ENCODE results near the gene VSX2. TPM values are rescaled to one million over a fixed set of nuclear protein-coding genes. Genes with fewer than 3 reads are reported as not detected.

VSX2 gene
- total and polyA plus RNA-seq, 2 of the 13 experiments (the other 11 are each of a cell fraction or from before 2014, with no cell fraction given): 0.05 TPM; not detected in 1

GRCh38 chr14:74296037-74296467 is 56.8 kb downstream of the VSX2 start (continued):
- TF ChIP-seq ZNF367 (CRISPR knock-in tag; IDR thresholded peaks at IDR 0.05; ENCODE audit: borderline replicate concordance): no peak
- no peak for TF ChIP-seq ZNF775 (CRISPR knock-in tag; IDR thresholded peaks at IDR 0.05; ENCODE audit: borderline replicate concordance)
- TF ChIP-seq ZNF747 (CRISPR knock-in tag; IDR thresholded peaks at IDR 0.05; ENCODE audit: borderline replicate concordance): no peak
- TF ChIP-seq PAF1 (CRISPR knock-in tag; IDR thresholded peaks at IDR 0.05): no peak
- TF ChIP-seq ZNF343 (CRISPR knock-in tag; IDR thresholded peaks at IDR 0.05): no peak; the same call in 1 of the 2 replicates
- TF ChIP-seq, protein P1, sequence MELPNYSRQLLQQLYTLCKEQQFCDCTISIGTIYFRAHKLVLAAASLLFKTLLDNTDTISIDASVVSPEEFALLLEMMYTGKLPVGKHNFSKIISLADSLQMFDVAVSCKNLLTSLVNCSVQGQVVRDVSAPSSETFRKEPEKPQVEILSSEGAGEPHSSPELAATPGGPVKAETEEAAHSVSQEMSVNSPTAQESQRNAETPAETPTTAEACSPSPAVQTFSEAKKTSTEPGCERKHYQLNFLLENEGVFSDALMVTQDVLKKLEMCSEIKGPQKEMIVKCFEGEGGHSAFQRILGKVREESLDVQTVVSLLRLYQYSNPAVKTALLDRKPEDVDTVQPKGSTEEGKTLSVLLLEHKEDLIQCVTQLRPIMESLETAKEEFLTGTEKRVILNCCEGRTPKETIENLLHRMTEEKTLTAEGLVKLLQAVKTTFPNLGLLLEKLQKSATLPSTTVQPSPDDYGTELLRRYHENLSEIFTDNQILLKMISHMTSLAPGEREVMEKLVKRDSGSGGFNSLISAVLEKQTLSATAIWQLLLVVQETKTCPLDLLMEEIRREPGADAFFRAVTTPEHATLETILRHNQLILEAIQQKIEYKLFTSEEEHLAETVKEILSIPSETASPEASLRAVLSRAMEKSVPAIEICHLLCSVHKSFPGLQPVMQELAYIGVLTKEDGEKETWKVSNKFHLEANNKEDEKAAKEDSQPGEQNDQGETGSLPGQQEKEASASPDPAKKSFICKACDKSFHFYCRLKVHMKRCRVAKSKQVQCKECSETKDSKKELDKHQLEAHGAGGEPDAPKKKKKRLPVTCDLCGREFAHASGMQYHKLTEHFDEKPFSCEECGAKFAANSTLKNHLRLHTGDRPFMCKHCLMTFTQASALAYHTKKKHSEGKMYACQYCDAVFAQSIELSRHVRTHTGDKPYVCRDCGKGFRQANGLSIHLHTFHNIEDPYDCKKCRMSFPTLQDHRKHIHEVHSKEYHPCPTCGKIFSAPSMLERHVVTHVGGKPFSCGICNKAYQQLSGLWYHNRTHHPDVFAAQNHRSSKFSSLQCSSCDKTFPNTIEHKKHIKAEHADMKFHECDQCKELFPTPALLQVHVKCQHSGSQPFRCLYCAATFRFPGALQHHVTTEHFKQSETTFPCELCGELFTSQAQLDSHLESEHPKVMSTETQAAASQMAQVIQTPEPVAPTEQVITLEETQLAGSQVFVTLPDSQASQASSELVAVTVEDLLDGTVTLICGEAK (IDR thresholded peaks at IDR 0.05): no peak
- TF ChIP-seq, protein P1 (CRISPR knock-in tag; IDR thresholded peaks at IDR 0.05): peak; percentile 35; the same call in 1 of the 2 replicates
- no peak for TF ChIP-seq ZNF552 (CRISPR knock-in tag; IDR thresholded peaks at IDR 0.05; ENCODE audit: borderline replicate concordance)
- 0 out of 2 replicates have a peak, but pooled peaks have one; percentile 46 for TF ChIP-seq ARNT2 (CRISPR knock-in tag; IDR thresholded peaks at IDR 0.05; ENCODE audit: low read depth)
- TF ChIP-seq RCOR2 (CRISPR knock-in tag; IDR thresholded peaks at IDR 0.05): no peak
- TF ChIP-seq SAP130 (CRISPR knock-in tag; IDR thresholded peaks at IDR 0.05; ENCODE audit: low read depth): peak; percentile 92
- TF ChIP-seq RFX3 (CRISPR knock-in tag; IDR thresholded peaks at IDR 0.05): no peak
- peak; percentile 93 for TF ChIP-seq ARNTL (CRISPR knock-in tag; IDR thresholded peaks at IDR 0.05)
- TF ChIP-seq, protein P2, sequence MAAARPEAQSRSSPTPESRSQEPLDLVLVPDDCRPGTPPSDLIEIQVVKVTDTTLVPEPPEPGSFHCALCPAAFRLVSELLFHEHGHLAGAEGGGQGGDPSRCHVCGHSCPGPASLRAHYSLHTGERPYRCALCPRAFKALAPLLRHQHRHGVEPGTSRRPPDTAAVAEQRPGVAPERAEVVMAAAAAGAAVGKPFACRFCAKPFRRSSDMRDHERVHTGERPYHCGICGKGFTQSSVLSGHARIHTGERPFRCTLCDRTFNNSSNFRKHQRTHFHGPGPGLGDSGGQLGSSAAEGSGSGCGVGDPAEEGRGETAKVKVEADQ (CRISPR knock-in tag; IDR thresholded peaks at IDR 0.05; ENCODE audit: borderline replicate concordance): peak; percentile 32; the same call in 1 of the 2 replicates
- TF ChIP-seq ZNF253 (CRISPR knock-in tag; IDR thresholded peaks at IDR 0.05; ENCODE audit: borderline replicate concordance): 0 out of 2 replicates have a peak, but pooled peaks have one; percentile 67
- TF ChIP-seq HNF1B (CRISPR knock-in tag; IDR thresholded peaks at IDR 0.05): peak; percentile 75
- no peak for TF ChIP-seq NCOA5 (CRISPR knock-in tag; IDR thresholded peaks at IDR 0.05)
- no peak for TF ChIP-seq ETV6 (CRISPR knock-in tag; conservative IDR thresholded peaks at IDR 0.05)
- TF ChIP-seq ZNF790 (CRISPR knock-in tag; IDR thresholded peaks at IDR 0.05; ENCODE audit: borderline replicate concordance): no peak; the same call in 1 of the 2 replicates

All from HepG2 (cell line).